Activated CD8-positive, alpha-beta memory T cell treated with anti-CD3 and anti-CD28 coated beads for 1 hour (primary cell): ENCODE data around the gene MRPL46.
"Not testable (repeated sequence)": the region's sequence is repeated elsewhere in the genome, so short reads cannot be mapped to it uniquely, and the experiment has no call there.

ENCODE experiments used
- DNase-seq, 2 donors: peaks; one replicate each; pipeline ENCODE4 v3.0.0-alpha.2; 2020; ENCODE audit warnings: low read depth in 1 of 2; ENCODE audit errors: extremely low read depth in 1 of 2

Gene MRPL46

GRCh38 chr15:88447741-88448140 lies 19.4 kb downstream of the MRPL46 start:
- no peak for DNase-seq

GRCh38 chr15:88447206-88447605 lies 20.0 kb downstream of the MRPL46 start:
- DNase-seq = no peak

GRCh38 chr15:88441076-88441730 lies 26.0 kb downstream of the MRPL46 start:
- no peak for DNase-seq

- DNase-seq = no peak
Observed at GRCh38 chr15:88440021-88440420, 27.2 kb downstream of the MRPL46 start.

- no peak for DNase-seq
Observed at GRCh38 chr15:88438181-88438580, 29.0 kb downstream of the MRPL46 start.

GRCh38 chr15:88434106-88434505 lies 33.1 kb downstream of the MRPL46 start:
- not testable (repeated sequence) for DNase-seq

- DNase-seq = no peak
Observed at GRCh38 chr15:88433046-88433685, 34.0 kb downstream of the MRPL46 start.

- DNase-seq = no peak
Observed at GRCh38 chr15:88431441-88431840, 35.7 kb downstream of the MRPL46 start.

GRCh38 chr15:88430051-88430450 lies 37.1 kb downstream of the MRPL46 start:
- no peak for DNase-seq

- DNase-seq = no peak
Observed at GRCh38 chr15:88428805-88429605, 38.2 kb downstream of the MRPL46 start.

- no peak for DNase-seq
Observed at GRCh38 chr15:88428053-88428452, 39.1 kb downstream of the MRPL46 start.

- no peak for DNase-seq
Observed at GRCh38 chr15:88426304-88426703, 40.9 kb downstream of the MRPL46 start.

GRCh38 chr15:88423331-88423730 lies 43.9 kb downstream of the MRPL46 start:
- no peak for DNase-seq

GRCh38 chr15:88419830-88420229 lies 47.4 kb downstream of the MRPL46 start:
- DNase-seq = no peak
